GM19372 (cell line): ENCODE measurements around the gene EFNA3.

Experiments used
- ATAC-seq: cut with Tn5 transposase; IDR thresholded peaks from one replicate; pipeline ENCODE4 v1.9.1; 2021; ENCODE audit warnings: mild to moderate bottlenecking, low read depth, moderate library complexity; ENCODE audit not compliant: unreplicated experiment

EFNA3 gene

GRCh38 chr1:155048449-155049334 is 29.9 kb upstream of the EFNA3 start:
- no peak for ATAC-seq

DNA sequence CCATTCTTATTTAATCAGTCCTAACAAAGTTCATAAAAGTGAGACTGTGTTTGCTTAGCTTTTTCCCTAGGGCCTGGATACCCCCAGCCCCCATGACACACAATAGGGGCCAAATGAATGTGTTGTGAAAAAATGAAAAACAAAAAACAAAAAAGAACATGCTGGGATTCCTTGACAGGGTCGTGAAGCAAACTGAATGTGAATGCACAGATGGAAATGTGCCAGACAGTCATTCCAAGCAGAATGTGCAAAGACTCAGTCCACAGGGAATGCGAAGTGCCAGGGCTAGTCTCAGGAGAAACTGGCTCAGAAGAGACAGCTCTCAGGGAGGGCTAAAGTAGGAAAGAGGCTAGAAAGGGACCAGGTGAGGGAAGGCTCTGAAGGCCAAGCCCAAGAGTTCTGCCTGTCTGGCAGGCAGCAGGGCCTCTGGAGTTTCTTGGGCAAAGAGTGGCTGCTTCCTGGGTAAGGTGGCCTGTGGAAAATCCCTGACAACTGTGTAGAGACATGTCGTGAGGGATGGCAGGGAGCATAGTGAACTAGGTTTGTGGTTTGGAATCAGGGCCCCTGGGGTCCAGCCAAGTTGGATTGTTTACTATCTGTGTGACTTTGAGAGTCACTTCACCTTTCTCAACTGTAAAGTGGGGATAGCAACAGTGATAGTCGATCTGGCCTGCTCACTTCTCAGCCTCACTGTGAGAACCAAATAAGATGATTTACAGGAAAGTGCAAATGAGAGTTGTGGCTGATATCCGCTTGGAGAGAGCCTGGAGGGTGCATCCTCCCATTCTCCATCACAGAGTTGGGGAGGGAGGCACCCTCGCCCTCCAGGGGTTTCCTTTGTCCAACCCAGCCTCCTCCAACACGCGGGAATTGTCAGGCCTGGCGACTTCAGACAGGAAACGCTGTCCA is 28.7 kb upstream of the EFNA3 start:
- no peak for ATAC-seq

- ATAC-seq: peak; percentile 68
Measured at GRCh38 chr1:155050560-155051341, 27.9 kb upstream of the EFNA3 start, which contains the start of gene ADAM15. ADAM15 (plus strand) TSS chr1:155051316; CDS start chr1:155051387, 71 bp downstream.

- ATAC-seq: no peak
Measured at GRCh38 chr1:155051342-155051776, 27.3 kb upstream of the EFNA3 start.

DNA sequence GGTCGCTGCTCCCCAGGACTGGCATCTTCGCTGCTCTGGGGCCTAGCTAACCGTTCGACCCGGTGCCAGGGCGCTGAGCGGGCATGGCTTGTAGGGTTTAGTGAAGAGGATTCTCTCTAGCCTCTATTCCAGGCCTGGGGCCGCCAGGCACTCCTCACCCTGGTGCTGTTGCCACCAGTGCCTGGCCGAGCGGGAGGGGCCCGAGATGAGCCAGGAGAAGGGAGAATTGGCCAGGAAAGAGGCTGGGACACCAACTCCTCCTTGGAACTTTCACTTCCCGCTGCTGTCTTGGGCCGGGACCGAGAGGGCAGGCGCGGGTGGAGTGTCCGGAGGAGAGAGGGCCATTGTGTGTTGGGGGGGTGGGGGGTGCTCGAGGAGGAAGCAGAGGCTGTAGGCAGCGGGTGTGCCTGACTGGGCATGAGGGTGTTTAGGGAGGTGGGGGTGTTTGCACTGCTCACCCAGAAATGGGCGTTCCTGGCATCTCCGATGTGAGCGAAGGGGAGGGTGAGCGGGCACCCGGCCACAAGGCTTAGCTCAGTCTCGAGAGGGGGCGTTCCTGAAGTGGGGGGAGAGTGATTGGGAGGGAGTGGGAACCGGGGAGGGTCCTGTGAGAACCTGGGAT is 26.7 kb upstream of the EFNA3 start:
- no peak for ATAC-seq

- ATAC-seq: no peak
Measured at GRCh38 chr1:155052439-155053395, 25.9 kb upstream of the EFNA3 start.

DNA sequence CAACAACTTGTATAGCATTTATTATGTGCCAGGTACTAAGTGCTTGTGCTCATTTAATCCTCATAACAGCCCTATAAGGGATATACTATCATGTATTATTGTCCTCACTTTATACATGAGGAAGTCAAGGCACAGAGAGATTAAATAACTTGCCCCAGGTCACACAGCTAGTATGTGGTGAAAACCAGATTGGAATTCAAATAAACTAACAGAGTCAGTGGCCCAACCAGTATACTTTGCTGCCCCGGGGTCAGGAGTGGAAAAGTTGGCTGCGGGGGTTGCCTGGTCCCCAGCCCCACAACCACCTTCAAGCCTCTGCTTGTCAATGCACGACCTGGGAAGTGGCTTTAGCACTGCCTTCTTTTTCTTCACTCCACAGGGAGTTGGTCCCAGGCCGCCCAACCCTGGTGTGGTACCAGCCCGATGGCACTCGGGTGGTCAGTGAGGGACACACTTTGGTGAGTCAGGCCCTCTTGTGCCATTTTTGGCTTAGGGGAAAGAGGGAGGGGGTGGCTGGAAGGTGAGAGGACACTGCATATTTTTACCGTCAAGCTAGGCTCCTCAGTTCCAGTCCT is 25.0 kb upstream of the EFNA3 start:
- no peak for ATAC-seq

- ATAC-seq: no peak
Measured at GRCh38 chr1:155057104-155057503, 21.5 kb upstream of the EFNA3 start.

- no peak for ATAC-seq
Measured at GRCh38 chr1:155057788-155058211, 20.8 kb upstream of the EFNA3 start.

DNA sequence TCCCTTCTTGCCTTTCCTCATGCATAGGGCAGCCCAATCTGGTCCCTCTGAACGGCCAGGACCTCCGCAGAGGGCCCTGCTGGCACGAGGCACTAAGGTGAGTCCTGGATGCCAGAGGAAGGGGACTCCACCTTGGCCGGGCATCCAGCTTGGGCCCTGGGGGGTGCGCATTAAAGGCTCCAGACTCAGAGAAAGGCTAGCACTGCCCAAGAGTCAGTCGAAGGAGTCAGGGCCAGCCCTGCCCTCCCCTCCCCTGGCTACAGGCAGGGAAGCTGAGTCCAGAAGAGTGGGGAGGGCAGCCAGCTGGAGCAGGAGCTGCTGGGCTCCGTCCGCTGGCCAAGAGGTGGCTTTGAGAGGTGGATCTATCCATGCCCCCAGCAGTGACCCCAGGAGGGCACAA is 17.9 kb upstream of the EFNA3 start:
- no peak for ATAC-seq

- ATAC-seq: no peak
Measured at GRCh38 chr1:155061381-155062150, 17.1 kb upstream of the EFNA3 start.

- no peak for ATAC-seq
Measured at GRCh38 chr1:155062151-155062686, 16.4 kb upstream of the EFNA3 start.

DNA sequence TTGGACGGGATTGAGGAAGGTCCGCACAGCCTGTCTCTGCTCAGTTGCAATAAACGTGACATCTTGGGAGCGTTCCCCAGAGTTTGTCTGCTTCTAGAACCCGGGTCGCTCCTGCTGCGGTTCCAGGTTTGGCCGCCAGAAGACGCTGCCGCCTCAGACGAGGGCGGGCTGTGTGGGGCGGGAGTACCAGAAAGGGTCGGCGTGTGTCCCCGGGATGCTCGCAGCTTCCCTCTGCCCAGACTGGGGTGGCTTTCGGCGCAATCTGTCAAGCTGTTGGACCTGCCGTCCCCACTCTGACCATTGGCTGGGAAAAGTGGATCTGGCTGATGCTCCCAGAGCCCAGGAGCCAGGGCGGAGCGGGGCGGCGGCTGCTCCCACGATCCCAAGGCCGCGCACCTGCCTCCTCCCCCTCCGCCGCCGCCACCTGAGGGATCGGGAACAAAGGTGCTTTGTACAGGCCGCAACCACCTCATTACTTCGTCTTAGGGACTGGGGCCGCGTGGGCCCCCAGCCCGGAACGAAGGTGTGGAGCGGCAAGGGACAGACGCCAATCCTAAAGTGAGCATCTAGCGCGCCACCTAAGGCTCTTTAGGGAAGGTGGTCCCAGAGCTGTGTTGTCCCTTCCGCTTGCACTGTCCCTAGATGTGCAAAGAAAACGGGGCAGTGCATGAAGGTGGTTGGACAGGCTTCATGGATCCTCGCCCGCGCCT is 15.8 kb upstream of the EFNA3 start:
- no peak for ATAC-seq

- ATAC-seq: peak; percentile 60
Measured at GRCh38 chr1:155063550-155064110, 15.0 kb upstream of the EFNA3 start, which contains the start of gene EFNA4. EFNA4 (plus strand) TSS chr1:155063740; CDS start chr1:155063824, 84 bp downstream.

- ATAC-seq: no peak
Measured at GRCh38 chr1:155064111-155064831, 14.4 kb upstream of the EFNA3 start.
